ENCODE data around the gene SUSD1. TPM values are rescaled to one million over a fixed set of nuclear protein-coding genes. Genes with fewer than 3 reads are reported as not detected.

SUSD1 gene
- total RNA-seq, 1 experiment from 2014 or later = 6.3 TPM

- peak; percentile 31 for DNase-seq (ENCODE audit: extremely low read depth, low read depth)
These were observed 102.1 kb downstream of the SUSD1 start for GRCh38 chr9:112072721-112073638.

DNA sequence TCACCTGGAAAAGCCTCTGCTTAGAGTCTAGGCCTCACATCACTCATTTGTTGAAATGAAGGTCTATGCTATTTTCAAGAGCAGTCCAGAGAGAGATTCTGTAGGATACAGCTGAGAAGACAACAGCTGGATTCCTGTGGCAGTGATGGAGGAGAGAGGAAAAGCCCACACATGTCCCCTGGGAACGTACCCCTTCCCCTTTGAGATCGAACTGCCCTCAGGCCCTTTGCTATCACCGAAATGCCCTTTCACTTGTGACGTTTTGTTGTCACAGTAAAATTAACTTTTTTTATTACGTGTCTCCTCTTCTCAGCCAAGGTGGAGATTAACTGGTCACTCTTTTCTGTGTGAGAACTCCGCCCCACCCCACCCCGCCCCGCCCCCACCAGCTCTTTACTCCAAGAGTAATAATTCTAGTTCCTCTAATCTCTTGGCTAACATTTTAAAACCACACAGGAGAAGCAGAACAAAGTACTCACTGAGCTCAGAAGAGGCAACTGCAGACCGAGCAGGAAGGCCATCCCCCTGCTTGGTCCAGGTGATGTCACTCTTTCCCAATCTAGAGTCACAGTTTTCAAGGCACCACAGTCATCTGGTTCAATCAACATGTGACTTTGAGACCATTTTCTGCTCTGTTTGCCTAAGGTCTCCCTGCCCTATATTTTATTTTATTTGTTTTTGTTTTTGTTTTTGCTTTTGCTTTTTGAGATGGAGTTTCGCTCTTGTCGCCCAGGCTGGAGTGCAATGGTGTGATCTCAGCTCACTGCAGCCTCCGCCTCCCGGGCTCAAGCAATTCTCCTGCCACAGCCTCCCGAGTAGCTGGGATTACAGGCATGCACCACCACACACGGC, 105.6 kb downstream of the SUSD1 start:
- DNase-seq (ENCODE audit: extremely low read depth, low read depth) = no peak

GRCh38 chr9:112065806-112066606, 109.1 kb downstream of the SUSD1 start:
- no peak for DNase-seq (ENCODE audit: extremely low read depth, low read depth)

GRCh38 chr9:112064871-112065270, 110.2 kb downstream of the SUSD1 start:
- DNase-seq (ENCODE audit: extremely low read depth, low read depth) = no peak

DNA sequence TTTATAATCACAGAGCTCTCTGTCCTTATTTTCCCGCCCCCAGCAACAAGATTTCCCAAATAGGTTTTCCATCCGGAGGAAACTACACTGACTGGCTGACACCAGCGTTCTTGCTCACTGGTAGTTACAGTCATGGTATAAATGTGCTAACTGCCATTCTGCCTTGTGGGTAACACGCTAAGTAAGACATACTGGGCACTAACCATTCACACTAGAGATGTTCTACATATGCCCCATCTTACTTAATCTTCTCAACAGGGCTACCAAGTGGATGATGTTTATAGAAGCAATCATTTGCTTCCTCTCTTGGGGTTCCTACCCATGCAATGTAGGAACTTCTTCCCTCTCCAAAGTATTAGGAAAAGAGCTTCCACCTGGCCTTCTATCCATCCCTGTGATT, 111.5 kb downstream of the SUSD1 start:
- no peak for DNase-seq (ENCODE audit: extremely low read depth, low read depth)

DNA sequence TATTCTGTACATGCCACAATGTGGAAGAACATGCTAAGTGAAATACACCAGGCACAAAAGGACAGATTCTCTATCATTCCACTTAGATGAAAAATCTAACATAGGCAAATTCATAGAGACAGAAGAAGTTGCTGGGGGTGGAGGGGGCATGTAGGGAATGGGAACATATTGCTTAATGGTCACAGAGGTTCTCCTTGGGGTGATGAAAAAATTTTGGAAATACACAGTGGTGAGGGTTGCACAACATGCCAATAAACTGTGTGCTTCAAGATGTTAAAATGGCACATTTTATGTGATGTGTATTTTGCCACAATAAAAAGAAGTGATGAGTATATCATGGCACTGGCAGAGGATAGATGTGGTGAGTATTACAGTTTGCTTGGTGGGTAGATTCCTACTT, 111.9 kb downstream of the SUSD1 start:
- DNase-seq (ENCODE audit: extremely low read depth, low read depth) = no peak

- DNase-seq (ENCODE audit: extremely low read depth, low read depth) = peak; percentile 66
These were observed 113.9 kb downstream of the SUSD1 start for GRCh38 chr9:112061152-112061740.

DNA sequence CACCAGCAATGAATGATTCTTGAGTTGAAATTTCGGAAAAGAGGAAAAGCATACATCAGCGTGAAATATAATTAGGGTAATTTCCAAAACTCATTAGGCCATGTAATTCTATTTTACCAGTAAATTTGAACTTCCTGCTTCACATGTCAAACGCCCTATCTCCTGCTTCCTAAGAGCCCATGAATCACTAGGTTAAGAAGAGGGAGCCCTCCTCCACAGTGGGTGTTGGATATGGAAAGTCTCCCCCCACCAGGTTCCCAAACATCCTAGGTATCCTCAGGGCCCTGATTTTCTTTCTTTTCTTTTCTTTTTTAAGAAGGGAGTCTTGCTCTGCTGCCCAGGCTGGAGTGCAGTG, 115.2 kb downstream of the SUSD1 start:
- no peak for DNase-seq (ENCODE audit: extremely low read depth, low read depth)

GRCh38 chr9:112059145-112059965, 115.7 kb downstream of the SUSD1 start:
- peak; percentile 86 for DNase-seq (ENCODE audit: extremely low read depth, low read depth)

DNA sequence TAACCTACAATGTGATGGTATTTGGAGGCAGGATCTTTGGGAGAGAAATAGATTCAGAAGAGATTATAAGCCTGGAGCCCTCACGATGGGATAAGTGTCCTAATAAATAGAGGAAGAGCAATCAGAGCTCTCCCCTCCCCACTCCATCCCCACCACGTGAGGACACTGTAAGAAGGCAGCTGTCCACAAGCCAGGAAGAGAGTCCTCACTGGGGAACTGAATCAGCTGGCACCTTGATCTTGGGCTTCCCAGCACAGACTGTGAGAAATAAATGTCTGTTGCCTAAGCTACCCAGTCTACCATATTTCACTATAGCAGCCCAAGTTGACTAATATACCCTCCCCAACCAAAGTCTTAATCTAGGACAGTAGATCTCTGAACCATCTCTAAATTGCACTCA, 118.1 kb downstream of the SUSD1 start:
- no peak for DNase-seq (ENCODE audit: extremely low read depth, low read depth)

DNA sequence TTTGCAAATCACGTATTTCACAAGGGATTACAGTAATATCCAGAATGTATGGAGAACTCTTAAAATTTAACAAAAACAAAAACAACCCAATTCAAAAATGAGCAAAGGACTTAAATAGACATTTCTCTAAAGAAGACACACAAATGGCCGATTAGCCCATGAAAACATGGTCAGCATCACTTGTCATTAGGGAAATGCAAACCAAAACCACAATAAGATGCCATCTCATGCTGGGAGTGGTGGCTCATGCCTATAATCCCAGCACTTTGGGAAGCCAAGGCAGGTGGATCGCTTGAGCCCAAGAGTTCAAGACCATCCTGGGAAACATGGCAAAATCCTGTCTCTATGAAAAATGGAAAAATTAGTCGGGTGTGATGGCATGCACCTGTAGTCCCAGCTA, 120.2 kb downstream of the SUSD1 start:
- DNase-seq (ENCODE audit: extremely low read depth, low read depth) = no peak

- no peak for DNase-seq (ENCODE audit: extremely low read depth, low read depth)
These were observed 123.3 kb downstream of the SUSD1 start for GRCh38 chr9:112051812-112052211.

DNA sequence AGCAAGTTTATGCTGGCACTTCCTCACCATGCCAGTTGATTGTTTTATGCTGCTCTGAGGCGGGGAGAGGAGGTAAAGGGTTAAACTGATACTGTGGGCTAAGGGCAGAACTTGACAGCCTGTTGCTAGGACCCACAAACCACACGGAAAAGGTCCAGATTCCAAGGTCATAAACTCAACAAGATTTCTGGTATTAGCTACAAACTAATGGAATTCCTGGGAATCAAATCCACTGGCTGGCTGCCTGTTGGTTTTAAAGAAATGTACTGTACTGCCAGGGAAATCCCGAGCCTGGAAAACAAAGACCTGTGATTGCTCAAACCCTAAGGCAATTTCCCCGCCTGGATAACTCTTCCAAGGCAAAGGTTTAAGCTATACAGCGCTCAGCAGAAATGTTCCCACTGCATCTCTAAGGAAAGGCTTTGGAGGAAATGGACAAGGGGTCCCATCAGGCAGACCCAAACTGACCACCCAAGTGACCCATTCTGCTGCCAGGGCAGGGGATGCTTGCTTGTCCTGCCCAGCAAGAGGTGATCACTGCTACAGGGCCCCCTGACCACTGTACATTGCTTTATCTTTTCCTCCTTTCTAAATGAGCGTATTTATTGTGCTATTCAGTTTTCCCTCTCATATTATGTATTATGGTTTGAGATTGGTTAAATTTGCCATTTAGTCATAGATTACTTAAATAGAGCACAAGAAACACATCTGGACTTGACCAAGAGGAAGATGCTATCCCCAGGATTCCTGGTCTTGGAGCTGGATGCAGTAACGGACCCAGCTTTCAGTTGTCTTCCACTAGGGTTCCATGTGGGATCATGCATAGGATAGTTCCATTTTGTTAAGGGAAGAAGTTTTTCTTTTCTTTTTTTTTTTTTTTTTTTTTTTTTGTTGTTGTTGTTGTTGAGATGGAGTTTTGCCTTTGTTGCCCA, 124.3 kb downstream of the SUSD1 start:
- no peak for DNase-seq (ENCODE audit: extremely low read depth, low read depth)

DNA sequence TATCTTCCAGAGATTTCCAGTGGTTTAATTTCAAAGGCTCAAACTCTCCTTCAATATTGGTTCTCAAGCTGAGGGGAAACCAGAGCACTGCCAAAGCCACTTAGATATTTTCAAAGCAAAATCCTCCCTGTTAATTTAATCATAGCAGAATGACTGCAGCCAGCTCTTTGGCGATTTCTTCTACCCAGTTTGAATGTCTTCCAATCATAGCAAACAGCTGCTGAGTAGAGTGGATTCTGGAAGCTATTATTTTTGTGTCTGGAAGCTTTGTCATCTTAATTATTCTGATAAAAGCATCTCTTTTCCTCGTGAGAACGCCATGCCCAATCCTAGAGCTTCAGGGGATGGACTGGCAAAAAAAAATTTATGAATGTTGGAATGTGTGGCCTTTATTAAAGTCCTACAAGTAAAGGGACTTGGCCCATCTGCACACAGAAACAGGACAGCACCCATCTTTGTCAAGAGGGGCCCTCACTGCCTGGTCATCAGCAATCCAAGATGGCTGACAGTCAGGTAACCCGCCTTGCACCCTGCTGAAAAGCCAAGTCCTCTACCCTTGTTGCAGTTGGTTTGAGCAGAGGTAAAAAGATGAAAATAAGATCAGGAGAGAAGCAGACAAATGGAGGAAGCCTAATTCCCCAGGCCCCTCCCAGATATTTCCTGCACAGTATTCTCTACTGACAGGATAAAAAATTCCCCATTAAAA, 125.1 kb downstream of the SUSD1 start:
- no peak for DNase-seq (ENCODE audit: extremely low read depth, low read depth)

DNA sequence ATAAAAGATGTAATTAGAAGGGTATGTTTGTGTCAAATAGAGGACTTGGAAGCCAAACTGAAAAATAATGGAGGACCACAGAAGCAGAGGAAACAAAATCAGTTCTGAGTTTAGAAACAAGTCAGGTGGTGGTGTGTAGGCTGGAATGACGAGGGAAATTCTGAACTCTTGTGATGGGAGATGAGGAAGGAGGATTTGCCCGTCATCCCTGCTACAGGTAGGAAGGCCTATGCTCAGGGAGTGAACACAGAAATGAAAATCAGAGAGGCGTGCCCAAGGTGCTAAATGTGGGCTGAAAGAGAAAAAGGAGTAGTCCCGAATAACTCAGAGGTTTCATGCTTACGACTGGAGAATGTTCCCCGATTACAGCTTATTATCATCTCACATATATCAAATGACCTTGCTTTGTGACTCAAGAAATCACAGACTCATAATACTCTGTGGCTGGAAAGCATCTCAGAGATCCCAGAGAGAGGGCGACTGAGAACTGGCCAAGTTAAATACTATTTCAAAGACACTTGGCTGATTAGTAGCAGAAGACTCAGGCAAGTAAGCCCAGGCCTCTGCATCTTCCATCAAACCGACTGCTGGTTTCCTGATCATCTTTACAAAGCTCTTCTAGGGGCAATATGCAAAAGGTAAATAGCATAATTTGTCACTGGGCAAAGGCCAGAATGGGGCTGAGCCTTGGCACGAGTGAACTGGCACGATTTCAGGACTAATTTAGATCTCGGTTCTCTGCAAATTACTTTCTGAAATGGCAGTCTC, 126.0 kb downstream of the SUSD1 start:
- no peak for DNase-seq (ENCODE audit: extremely low read depth, low read depth)

DNA sequence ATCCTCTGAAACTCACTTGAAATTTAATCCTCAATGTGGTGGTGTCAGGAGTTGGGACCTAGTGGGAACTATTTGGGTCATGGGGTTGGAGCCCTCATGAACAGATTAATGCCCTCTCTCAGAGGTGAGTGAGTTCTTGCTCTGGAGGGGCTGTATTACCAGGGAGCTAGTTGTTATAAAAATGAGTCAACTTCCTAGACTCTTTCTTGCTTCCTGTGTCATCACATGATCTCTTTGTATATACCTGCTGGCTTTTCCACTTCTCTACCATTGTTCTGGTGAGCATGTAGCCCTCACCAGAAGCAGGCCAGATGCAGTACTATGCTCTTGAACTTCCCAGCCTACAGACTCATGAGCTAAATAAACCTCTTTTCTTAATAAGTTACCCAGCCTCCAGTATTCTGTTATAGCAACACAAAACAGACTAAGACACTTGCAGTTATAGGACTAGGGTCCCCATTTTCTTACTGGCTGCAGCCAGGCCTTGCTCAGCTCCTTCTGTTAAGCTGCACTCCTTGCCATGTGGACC, 127.5 kb downstream of the SUSD1 start:
- DNase-seq (ENCODE audit: extremely low read depth, low read depth) = no peak

DNA sequence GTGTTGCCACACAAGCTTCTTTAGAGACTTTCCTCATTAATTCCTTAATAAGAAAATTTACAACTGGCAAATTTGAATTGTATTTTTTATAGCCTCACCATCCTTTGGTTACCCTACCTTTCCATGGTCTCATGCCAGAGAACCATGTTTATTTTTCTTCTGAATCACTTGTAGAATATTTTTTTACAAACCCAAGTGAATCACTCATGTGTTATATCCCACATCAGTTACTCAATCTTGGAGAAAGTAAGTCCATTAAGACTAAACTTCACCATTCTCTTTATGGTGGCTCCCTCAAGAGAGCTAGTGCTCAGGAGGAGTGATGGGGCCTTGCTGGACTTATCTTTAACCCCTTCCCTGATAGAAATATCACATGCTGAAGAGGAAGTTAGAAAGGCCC, 128.9 kb downstream of the SUSD1 start:
- peak; percentile 33 for DNase-seq (ENCODE audit: extremely low read depth, low read depth)

Data from NCI-H460 (cell line).